IMR-90 (cell line): ENCODE results near the gene MIOX. TPM values are rescaled to one million over a fixed set of nuclear protein-coding genes. Genes with fewer than 3 reads are reported as not detected.

Experiments used
- ATAC-seq: fragments of 200-7000 bp; cut with Tn5 transposase; 2 replicates; pipeline ENCODE4 v1.9.1; 2020; ENCODE audit warnings: low read depth, mild to moderate bottlenecking, moderate library complexity
- BruUV-seq: library from RNA; stranded (reverse); fragments of 400-500 nt; replicated peaks from 2 replicates; lab custom pipeline; 2021; lab: Mats Ljungman, UMichigan
- CTCF ChIA-PET: fragments of 300-600 bp; formaldehyde crosslinking; extraction: SDS; loops from one replicate; lab custom pipeline; 2021; ENCODE audit warnings: antibody characterized with exemption; lab: Yijun Ruan, JAX
- POLR2A ChIA-PET: fragments of 300-600 bp; sonication (Branson Sonifier 250); formaldehyde crosslinking; loops from one replicate; lab custom pipeline; 2022; ENCODE audit warnings: antibody characterized with exemption; ENCODE audit not compliant: unreplicated experiment; lab: Charles Lee
- DNase-seq: peaks from one replicate; pipeline ENCODE4 v3.0.0; 2013
- H2AFZ ChIP-seq: replicated peaks from 2 replicates; pipeline ENCODE3; 2013; ENCODE audit warnings: low read length, mild to moderate bottlenecking; ENCODE audit not compliant: poor library complexity
- H2AK5ac ChIP-seq: 2 replicates; pipeline ENCODE4 v1.6.1; 2013; ENCODE audit warnings: low read depth, low read length, inconsistent platforms
- H2AK9ac ChIP-seq: replicated peaks from 2 replicates; pipeline ENCODE3; 2013; ENCODE audit warnings: mild to moderate bottlenecking, low read depth, low read length, moderate library complexity; ENCODE audit not compliant: poor library complexity
- H2BK120ac ChIP-seq: 2 replicates; pipeline ENCODE4 v1.6.1; 2013; ENCODE audit warnings: low read depth, low read length, inconsistent platforms
- H2BK15ac ChIP-seq: 3 replicates; pipeline ENCODE4 v1.6.1; 2013; ENCODE audit warnings: low read depth, low read length, inconsistent platforms
- H2BK20ac ChIP-seq: 2 replicates; pipeline ENCODE4 v1.6.1; 2013; ENCODE audit warnings: low read depth, mild to moderate bottlenecking, inconsistent platforms, low read length, moderate library complexity
- H2BK5ac ChIP-seq: 2 replicates; pipeline ENCODE4 v1.6.1; 2013; ENCODE audit warnings: mild to moderate bottlenecking, low read depth, low read length, inconsistent platforms; ENCODE audit not compliant: poor library complexity, severe bottlenecking
- H3K14ac ChIP-seq: replicated peaks from 2 replicates; pipeline ENCODE4 v1.6.1; 2013; ENCODE audit warnings: low read depth, low read length, inconsistent platforms
- H3K18ac ChIP-seq: 2 replicates; pipeline ENCODE4 v1.6.1; 2013; ENCODE audit warnings: low read depth, low read length, control low read depth
- H3K23ac ChIP-seq: 2 replicates; pipeline ENCODE4 v1.6.1; 2013; ENCODE audit warnings: low read depth, low read length, inconsistent platforms
- H3K27ac ChIP-seq: 2 replicates; pipeline ENCODE4 v1.5.1; 2013; ENCODE audit warnings: mild to moderate bottlenecking, control low read depth, low read length; ENCODE audit not compliant: insufficient read depth
- H3K27me3 ChIP-seq: 2 replicates; pipeline ENCODE4 v1.6.1; 2013; ENCODE audit warnings: low read length; ENCODE audit not compliant: control insufficient read depth, insufficient read depth
- H3K36me3 ChIP-seq: 2 replicates; pipeline ENCODE4 v1.6.1; 2013; ENCODE audit warnings: low read length, mixed read lengths; ENCODE audit not compliant: control insufficient read depth, insufficient read depth
- H3K4ac ChIP-seq: 2 replicates; pipeline ENCODE4 v1.6.1; 2013; ENCODE audit warnings: low read depth, low read length, inconsistent platforms
- H3K4me1 ChIP-seq: 2 replicates; pipeline ENCODE4 v1.6.1; 2013; ENCODE audit warnings: low read length, mixed read lengths; ENCODE audit not compliant: control insufficient read depth, insufficient read depth
- H3K4me2 ChIP-seq: 2 replicates; pipeline ENCODE4 v1.6.1; 2013; ENCODE audit warnings: low read depth, mild to moderate bottlenecking, control low read depth, low read length, moderate library complexity
- H3K4me3 ChIP-seq: 2 replicates; pipeline ENCODE4 v1.5.1; 2013; ENCODE audit warnings: low read depth, mild to moderate bottlenecking, control low read depth, low read length, moderate library complexity; ENCODE audit not compliant: insufficient read depth
- H3K56ac ChIP-seq: 2 replicates; pipeline ENCODE4 v1.6.1; 2013; ENCODE audit warnings: low read length, inconsistent platforms; ENCODE audit not compliant: insufficient read depth; ENCODE audit errors: extremely low read depth
- H3K79me1 ChIP-seq, 2 experiments: 2 replicates each; pipeline ENCODE4 v1.6.1; 2013; ENCODE audit warnings: low read length in 2 of 2, inconsistent platforms in 1 of 2, low read depth in 1 of 2
- H3K9ac ChIP-seq: 2 replicates; pipeline ENCODE4 v1.6.1; 2013; ENCODE audit warnings: low read depth, low read length, control low read depth
- H3K9me1 ChIP-seq: 2 replicates; pipeline ENCODE4 v1.6.1; 2013; ENCODE audit warnings: low read length, inconsistent platforms; ENCODE audit not compliant: insufficient read depth
- H3K9me3 ChIP-seq: 2 replicates; pipeline ENCODE4 v1.6.1; 2013; ENCODE audit warnings: low read length; ENCODE audit not compliant: control insufficient read depth, insufficient read depth
- H4K20me1 ChIP-seq: 2 replicates; pipeline ENCODE4 v1.6.1; 2013; ENCODE audit warnings: low read length, inconsistent platforms; ENCODE audit not compliant: insufficient read depth
- H4K5ac ChIP-seq: 2 replicates; pipeline ENCODE4 v1.6.1; 2013; ENCODE audit warnings: mild to moderate bottlenecking, low read depth, low read length, control low read depth
- H4K8ac ChIP-seq, 2 experiments: 2 replicates each; pipeline ENCODE4 v1.6.1; 2013; ENCODE audit warnings: low read depth in 2 of 2, low read length in 2 of 2, control low read depth in 1 of 2, inconsistent platforms in 1 of 2
- H4K91ac ChIP-seq: 2 replicates; pipeline ENCODE4 v1.6.1; 2013; ENCODE audit warnings: low read depth, low read length, inconsistent platforms; ENCODE audit not compliant: insufficient read depth
- RFX5 ChIP-seq: IDR thresholded peaks from 2 replicates; pipeline ENCODE4 v1.8.0; 2012; ENCODE audit warnings: low read depth, mild to moderate bottlenecking, low read length, moderate library complexity
- WGBS, 2 experiments: methylation state at CpG; one replicate each; pipeline versions ENCODE4 v1.1.5 to v1.1.7; 2013; ENCODE audit warnings: missing lambda C conversion rate in 2 of 2; ENCODE audit not compliant: insufficient read length in 1 of 2; ENCODE audit errors: extremely low coverage in 2 of 2; 5-methylcytosine and 5-hydroxymethylcytosine counted together
- dilution Hi-C: fragments of 300-500 bp; cut with HindIII; formaldehyde crosslinking; loops from one replicate; pipeline ENCODE4 v1.14.3; 2018; ENCODE audit warnings: low sequenced_read_pairs; ENCODE audit not compliant: unreplicated experiment
- in situ Hi-C: fragments of 300-500 bp; cut with MboI; formaldehyde crosslinking; loops from 3 replicates; pipeline ENCODE4 v1.14.3; 2019; ENCODE audit warnings: low sequenced_read_pairs, inconsistent platforms, mixed read lengths
- intact Hi-C: fragments of 100-400 bp; cut with micrococcal nuclease; formaldehyde crosslinking; loops from 2 replicates; pipeline ENCODE4 v1.10.0; 2022
- polyA plus RNA-seq, 3 experiments: library from polyadenylated mRNA; depleted of rRNA; stranded (reverse); fragments of >200 nt; gene quantifications; 2 replicates each; pipeline ENCODE4 v1.2.3, GENCODE V29; 2012; ENCODE audit warnings: low replicate concordance in 1 of 3
- total RNA-seq: library from RNA; depleted of rRNA; stranded (reverse); fragments of >200 nt; gene quantifications from 2 replicates; pipeline ENCODE4 v1.2.3, GENCODE V29; 2012

Gene MIOX
- total and polyA plus RNA-seq, 2 of the 4 experiments (the other 2 are of a cell fraction) = not detected

- no peak overlapping the region for H2BK20ac ChIP-seq
- H3K79me1 ChIP-seq = peaks cover 8 to 42% of the 10 kb centered on the region in 2 experiments
- no peak overlapping the region for H3K4ac ChIP-seq
- no peak overlapping the region for H3K9ac ChIP-seq
- H3K9me3 ChIP-seq = no peaks in the 10 kb centered on the region
- H3K56ac ChIP-seq = no peak overlapping the region
- peaks cover 8% of the 10 kb centered on the region for H3K4me1 ChIP-seq
- ChIA-PET CTCF (interaction anchor here (0.5 kb wide), 1 partner anchor 63 kb away, joined by 4 read pairs; no protein-coding TSS in a partner anchor), POLR2A (no interaction called here)
- ATAC-seq (no peak), DNase-seq (no peak)
- H3K18ac ChIP-seq = no peak overlapping the region
- H2AK5ac ChIP-seq = no peak overlapping the region
- no peak overlapping the region for H2BK15ac ChIP-seq
- no TSS peak for BruUV-seq
- H3K4me3 ChIP-seq = no peak overlapping the region
- no peak for TF ChIP-seq RFX5
- dilution Hi-C loops = no loop called here
- no peak overlapping the region for H3K4me2 ChIP-seq
- no peak overlapping the region for H3K23ac ChIP-seq
- H2AK9ac ChIP-seq = peak overlapping the region; percentile 55
- no peak overlapping the region for H4K91ac ChIP-seq
- 98% methylated on average over 5 of the region's 10 CpGs; no CpG with 5 or more reads in 1 of the 2 experiments for WGBS, 2 experiments
- peaks cover 4% of the 10 kb centered on the region for H3K9me1 ChIP-seq
- no peak overlapping the region for H3K27ac ChIP-seq
- no peaks in the 10 kb centered on the region for H3K27me3 ChIP-seq
- H4K8ac ChIP-seq = no peak overlapping the region
- no peak overlapping the region for H2BK5ac ChIP-seq
- H3K14ac ChIP-seq = no peak overlapping the region
- in situ Hi-C loops = no loop called here
- no peak overlapping the region for H2BK120ac ChIP-seq
- H2AFZ ChIP-seq = no peak overlapping the region
- intact Hi-C loops = no loop called here
- peaks cover 44% of the 10 kb centered on the region for H3K36me3 ChIP-seq
- H4K20me1 ChIP-seq = peaks cover 19% of the 10 kb centered on the region
- H4K5ac ChIP-seq = no peak overlapping the region
Measured at GRCh38 chr22:50521710-50522109, 35.1 kb downstream of the MIOX start.
